Left renal pelvis (tissue), 4 donors: ENCODE results near the gene ACTBL2. TPM values are rescaled to one million over a fixed set of nuclear protein-coding genes. Genes with fewer than 3 reads are reported as not detected.
"Not testable (repeated sequence)": the region's sequence is repeated elsewhere in the genome, so short reads cannot be mapped to it uniquely, and the experiment has no call there.

ENCODE experiments used
- DNase-seq, 4 donors: peaks; one replicate each; pipeline ENCODE4 v3.0.0-alpha.2; 2013; ENCODE audit warnings: low read depth in 4 of 4, low spot score in 3 of 4
- polyA plus RNA-seq, 4 donors: library from polyadenylated mRNA; unstranded; fragments of 120-200 nt; gene quantifications; one replicate each; pipeline ENCODE4 v1.2.1, GENCODE V29; 2013; ENCODE audit not compliant: insufficient read length in 4 of 4

Gene ACTBL2
- not detected for polyA plus RNA-seq

- no peak for DNase-seq
These were observed at the start of gene ACTBL2 for GRCh38 chr5:57482671-57483106. Gene ACTBL2, minus strand, starts transcription at chr5:57482811. Its CDS starts 104 bp downstream, at chr5:57482707.

DNA sequence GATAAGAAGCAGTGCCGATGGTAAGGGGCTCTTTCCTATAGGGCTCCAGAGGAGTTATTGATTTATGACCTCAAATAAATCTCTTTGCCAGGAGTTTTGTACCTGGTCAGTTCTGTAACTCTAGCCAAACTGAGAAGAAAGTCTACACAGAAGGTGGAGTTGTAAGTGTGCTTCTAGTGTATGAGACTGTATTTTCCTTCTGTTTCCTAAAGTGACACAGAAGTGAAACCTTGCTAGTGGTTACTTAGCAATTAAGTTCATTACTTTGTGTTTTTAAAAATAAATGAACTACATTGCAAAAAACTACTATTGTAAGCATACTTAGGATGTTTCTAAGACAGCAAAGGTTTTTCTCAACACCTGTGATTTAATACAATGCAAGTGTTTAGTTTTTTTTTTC, 48.7 kb upstream of the ACTBL2 start:
- DNase-seq: no peak

- DNase-seq: no peak
These were observed 47.3 kb upstream of the ACTBL2 start for GRCh38 chr5:57529864-57530263.

DNA sequence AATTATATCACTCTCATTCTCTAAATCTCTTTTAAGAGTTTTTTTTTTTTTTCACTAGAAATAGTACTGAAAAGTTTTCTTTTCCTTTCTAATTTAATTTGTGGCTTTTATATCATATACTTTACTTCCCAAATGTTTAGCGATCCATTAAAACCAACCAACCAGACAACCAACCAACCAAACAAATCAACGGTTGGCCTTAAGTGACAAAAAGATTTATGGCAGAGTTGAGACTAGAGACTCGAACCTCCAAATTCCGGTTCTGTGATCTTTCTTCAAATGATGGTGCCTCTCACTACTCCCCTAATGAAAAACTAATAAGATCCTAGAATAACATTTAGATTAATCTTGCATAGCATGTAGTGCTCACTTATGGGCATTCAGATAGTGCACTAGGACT, 45.3 kb upstream of the ACTBL2 start:
- DNase-seq: no peak

DNA sequence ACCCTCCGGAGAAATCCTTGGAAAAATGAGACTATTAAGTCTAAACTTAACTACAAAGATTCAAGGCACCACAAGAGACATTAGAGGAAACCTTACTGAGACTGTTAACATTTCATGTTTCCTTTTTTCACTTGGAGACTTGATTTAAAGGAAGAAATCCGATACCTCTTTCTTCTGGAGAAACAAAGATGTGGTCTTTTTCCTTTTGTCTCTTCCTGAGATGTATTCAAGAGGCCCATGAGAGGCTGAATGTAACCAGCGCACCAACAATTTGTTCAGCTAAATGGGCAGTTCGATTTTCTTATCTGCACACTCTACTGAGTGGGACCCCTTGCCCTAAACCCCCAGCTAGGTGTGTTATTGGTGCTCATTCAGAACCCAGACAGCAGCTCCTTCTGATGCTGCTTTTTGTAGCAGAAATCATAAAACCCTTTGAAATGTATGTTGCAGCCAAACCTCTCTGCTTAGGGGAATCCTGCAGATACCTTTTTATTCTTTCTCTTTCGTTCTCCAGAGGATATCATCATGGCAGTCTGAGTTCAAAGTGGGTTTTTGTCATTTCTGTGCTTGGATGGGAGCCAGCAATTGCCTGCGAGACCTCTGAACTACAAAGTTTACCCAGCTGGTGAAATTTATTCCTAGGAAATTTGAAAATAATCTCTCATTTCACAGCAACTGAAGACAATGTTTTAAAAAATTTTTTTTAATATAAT, 41.9 kb upstream of the ACTBL2 start:
- no peak for DNase-seq

GRCh38 chr5:57522477-57522876, 39.9 kb upstream of the ACTBL2 start:
- DNase-seq: not testable (repeated sequence)

DNA sequence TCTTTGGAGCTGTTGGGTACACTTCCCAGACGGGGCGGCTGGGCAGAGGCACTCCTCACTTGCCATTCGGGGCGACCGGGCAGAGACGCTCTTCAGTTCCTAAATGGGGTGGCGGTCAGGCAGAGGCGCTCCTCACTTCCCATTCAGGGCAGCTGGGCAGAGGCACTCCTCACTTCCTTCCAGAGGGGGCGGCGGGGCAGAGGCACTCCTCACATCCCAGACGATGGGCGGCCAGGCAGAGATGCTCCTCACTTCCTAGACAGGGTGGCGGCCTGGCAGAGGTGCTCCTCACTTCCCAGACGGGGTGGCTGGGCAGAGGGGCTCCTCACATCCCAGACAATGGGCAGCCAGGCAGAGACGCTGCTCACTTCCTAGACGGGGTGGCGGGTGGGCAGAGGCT, 35.8 kb upstream of the ACTBL2 start:
- not testable (repeated sequence) for DNase-seq

- no peak for DNase-seq
These were observed 34.6 kb upstream of the ACTBL2 start for GRCh38 chr5:57517250-57517649.

- DNase-seq: no peak
These were observed 31.2 kb upstream of the ACTBL2 start for GRCh38 chr5:57513785-57514184.

DNA sequence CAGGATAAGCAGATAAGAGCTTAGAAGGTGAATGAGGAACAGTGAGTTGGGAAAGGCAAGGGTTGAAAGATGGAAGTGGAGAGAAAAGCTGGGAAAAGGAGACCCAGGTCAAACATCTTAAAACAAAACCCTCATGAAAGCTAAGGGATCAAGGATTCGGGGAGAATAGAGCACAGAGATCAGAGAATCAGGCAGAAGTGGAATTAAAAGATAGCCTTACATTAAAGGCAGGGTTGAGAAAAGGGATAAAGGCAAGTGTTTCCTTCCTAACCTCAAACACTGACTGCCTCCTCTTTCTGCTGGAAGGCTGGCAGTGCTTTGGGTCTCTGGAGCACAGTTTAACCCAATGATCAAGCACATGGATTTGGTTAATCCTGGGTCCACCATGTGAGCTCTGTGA, 28.7 kb upstream of the ACTBL2 start:
- DNase-seq: no peak

DNA sequence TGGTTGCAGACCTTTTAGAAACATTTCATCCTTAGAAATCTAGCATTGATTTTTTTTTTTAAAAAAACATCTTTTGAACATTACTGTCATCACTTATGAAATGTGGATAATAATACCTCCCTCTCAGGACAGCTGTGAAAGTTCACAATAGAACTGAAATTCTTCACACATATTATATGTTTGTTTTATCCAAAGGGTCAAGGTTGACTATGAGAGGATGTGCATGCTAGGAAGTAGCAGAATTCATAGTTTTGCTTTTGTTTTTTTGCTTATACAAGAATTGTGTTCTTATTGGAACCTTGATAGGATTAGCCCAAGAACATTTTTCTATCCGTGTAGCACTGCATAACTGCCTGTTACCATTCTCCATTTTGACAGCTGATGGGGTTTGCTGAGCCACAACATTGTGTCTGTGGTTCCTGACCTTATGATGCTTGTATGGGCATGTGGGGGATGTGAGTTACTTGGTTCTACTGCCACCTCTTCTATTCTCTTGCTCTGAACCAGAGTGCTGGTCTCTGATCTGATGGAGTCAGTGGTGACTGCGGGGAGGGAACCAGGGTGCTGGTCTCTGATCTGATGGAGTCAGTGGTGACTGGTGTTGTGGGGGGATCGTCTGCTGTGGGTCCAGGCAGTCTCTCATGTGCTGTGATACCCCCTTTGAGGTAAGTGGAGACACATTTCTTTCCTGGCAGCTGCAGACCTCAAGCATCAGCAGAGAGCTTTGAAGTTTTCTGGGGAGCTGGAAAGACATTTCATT, 27.1 kb upstream of the ACTBL2 start:
- no peak for DNase-seq

- DNase-seq: no peak
These were observed 25.6 kb upstream of the ACTBL2 start for GRCh38 chr5:57508211-57508610.

DNA sequence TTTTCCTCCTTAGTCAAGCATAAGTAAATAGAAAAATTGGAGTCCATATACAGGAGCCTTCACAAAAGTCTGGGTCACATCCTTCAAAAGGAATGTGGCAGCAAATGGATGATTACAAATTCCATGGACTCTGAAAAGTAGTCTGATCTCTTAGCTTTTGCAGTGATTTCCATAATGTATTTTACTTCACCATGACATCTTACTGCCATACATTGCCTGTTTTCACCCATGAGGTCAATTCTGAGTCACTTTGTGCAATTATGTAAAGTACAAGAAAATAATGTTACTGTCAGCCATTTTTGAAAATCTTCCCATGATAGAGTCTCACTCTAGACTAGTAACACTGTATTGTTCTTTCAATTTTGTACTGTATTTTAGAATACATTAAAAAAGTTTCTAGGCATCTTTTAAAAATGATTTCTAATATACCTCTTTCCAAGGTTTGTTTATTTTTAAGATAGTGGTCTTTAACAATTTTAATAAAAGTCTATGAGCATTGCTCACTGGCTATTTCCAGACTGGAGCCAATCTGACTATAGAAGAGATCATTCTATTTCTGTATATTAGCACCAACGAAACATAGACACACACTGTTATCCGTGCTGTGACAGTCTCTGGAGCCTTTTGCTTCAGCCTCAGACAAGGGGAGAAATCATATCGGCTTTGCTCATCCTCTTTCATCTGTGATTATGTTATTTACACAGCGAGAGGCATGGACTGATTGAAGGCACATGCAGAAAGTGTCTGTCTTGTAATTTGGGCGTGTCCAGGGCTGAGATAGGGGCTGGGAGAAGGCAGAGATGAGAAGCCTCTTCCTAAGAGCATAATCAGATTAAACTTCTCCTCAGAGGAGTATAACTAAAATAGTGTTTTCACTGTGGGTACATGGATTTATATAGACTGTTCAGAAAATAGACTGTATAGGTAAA, 22.9 kb upstream of the ACTBL2 start:
- DNase-seq: no peak

DNA sequence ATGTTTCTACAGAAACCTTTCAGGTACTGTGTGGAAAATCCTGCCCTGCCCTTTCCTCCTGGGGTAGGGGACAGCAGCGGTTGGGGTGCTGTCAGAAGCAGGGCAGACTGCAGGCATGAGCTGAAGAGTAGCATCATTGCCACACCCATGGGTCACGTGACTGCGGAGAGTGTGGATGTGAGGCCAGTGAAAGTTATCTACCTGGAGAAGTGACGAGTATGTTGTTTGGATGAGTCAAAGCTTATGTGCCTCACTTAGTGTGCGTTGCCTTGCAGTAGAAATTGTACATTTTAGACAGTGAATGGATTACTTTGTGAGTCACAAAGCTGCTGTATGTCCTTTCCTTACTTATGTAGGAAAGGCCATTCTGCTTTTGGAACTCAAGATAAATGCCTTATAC, 21.7 kb upstream of the ACTBL2 start:
- DNase-seq: no peak

DNA sequence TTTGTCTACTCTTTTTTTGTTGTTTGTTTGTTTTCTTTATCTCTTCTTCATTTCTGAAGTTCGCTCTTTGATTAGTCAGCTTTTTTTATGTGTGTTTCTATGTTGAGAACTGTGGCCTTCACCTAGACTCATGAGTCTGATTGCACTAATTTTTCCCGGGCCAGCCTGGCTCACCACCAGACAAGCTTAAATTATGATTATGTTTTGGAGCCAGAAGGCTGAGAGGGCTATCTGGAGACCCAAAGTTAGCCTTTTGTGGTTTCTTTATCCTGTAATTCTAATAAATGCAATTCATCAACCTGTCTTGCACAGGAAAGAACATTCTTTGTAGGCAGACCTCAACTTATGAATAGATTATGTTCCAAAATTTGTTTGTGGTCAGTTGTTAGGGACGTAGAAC, 20.8 kb upstream of the ACTBL2 start:
- DNase-seq: no peak

DNA sequence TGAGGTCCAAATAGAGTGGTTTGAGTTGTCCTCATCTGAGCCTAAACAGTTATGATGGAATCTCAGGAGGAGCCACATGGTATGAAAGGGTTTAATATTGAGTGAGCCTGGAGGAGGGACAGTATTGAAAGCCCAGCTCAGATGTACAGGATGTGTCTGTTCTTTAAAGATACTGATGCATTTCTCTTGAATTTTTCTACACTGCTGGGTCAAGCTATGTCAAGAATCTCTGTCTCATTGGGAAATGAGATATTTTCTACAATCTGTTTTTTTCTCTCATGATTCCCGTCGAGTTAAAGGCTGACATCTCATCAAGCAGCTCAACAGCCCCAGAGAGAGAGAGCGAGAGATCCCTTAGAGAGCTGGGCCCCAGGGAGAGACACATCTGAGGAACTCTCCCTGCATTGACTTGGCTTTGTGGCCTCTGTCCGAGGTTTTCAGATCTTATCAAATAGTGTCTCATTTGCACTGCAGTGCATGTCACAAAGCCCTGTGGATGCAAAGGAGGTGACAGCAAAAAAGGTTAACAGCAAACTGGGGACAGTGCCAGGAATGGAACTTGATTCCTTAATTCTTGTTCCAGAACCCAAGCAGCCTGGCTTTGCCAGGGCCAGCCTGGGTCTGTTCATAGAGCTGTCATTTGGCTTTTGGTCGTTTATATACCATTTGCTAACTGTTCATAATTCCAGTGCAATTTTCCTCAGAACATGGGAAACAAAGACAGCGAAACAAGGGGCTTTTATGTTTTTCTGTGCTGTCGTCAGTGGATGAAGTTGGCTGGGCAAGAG, 19.0 kb upstream of the ACTBL2 start:
- DNase-seq: no peak

- DNase-seq: peak in 2 of 4 donors; percentile 52 to 58
These were observed 16.8 kb upstream of the ACTBL2 start for GRCh38 chr5:57499262-57500050.

DNA sequence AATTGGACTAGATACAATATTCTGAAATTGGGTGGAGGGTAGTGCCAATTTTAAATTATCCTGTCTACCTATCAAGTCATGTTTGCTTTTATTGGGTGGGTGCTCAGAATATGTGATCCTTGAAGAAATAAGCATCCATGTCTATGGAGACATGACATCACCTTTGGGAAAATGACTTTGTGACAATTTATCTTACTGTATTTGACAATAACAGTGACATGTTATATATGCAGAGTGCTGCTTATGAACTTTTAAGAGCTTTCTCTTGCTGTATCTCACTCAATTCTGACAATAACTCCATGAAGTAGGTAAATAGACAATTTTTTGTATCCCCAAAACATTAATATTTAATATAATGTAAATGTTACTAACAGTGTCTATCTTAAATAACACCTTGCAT, 15.1 kb upstream of the ACTBL2 start:
- no peak for DNase-seq

DNA sequence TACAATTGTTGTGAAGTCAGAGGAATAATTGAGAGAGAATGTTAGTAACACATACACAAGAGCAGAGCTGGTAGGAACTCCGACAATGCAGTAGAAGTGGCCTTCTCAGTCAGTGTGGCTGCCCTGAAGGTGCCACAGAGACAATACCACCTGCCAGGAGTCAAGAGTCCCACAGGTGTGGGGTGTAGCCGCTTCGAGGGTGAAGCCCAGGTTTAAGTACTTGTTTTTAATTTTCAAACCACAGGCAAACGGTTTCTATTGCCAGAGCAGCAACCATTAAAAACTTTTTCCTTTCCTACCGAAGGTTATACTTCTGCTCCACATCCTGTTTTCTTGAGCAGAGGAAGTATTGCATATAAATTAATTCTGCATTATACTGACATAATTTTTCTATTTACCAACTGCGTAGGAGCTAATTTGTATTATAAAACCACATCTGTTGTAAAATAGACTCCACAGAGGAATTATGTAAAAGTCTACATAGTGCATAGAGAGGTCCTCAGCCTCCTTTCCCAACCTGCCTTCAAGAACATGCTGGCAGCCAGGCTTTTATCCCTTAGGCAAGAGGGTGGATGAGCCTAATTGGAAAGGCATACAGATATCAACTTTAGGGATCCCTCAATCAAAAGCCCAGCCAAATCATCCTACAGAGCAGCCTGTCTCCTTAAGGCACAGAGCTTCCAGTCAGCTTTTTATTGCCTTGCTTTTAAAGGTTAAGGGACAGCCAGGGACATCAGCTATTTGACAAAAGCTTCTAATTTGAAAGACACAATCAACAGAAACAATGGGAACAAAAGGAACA, 12.9 kb upstream of the ACTBL2 start:
- no peak for DNase-seq
